Measurements from ENCODE around the gene CCDC93.

Gene CCDC93

DNA sequence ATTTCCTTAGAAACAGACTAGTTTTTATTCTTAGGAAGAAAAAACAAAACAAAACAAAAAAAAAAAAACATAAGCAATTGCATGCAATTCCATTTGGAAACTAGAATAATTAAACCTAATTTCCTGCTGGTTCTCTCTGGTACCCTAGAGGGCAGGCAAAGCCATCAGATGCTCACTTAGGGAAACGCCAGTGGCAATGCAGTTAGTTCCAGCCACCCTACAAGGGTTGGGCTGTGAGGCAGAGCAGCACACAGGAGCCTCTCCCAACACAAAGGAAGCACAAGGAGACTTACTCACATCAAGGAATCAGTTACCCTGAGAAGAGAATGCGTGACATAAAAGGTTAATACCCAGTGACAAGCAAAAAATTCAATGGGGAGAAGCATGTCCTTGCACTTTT lies 28.8 kb downstream of the CCDC93 start:
- DNase-seq (ENCODE audit: low spot score), result no peak

DNA sequence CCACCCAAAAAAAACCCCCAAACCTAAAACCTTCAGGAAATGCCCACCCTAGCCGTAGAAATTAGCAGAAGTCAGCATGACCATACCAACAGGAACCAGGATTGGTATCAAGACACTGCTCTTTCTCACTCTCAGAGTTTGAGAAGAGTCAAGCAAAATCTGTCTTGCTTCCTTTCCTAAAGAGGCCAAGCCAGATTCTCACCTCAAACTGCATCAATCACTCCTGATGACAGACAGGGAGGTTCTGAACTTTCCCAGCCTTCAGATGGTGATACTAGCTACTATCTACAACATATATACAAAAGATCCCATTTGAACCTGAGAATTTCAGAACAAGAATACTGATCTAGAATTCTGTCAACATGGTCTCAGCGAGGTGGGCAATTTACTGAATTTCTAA lies 29.7 kb downstream of the CCDC93 start:
- no peak for DNase-seq (ENCODE audit: low spot score)

DNA sequence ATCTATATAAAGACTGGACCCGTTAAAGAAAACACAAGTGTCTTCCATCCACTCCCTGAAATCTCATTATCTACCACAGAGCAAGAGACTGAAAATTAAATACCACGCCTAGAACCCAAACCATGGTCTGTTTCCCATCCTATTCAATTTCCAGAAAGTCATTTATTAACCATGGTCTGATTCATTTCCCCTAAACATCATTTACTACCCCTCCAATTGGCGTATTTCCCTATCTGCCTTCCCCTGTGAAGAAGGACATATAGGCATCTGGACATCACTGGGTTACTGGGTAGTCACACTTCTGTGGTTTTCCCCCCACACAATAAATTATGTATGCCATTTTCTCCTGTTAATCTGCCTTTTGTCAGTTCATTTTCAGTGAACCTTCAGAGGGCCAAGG lies 30.8 kb downstream of the CCDC93 start:
- no peak for DNase-seq (ENCODE audit: low spot score)

- DNase-seq (ENCODE audit: low spot score), result no peak
These were observed 31.4 kb downstream of the CCDC93 start for GRCh38 chr2:117982376-117983033.

- DNase-seq (ENCODE audit: low spot score), result no peak
These were observed 32.1 kb downstream of the CCDC93 start for GRCh38 chr2:117981810-117982209.

DNA sequence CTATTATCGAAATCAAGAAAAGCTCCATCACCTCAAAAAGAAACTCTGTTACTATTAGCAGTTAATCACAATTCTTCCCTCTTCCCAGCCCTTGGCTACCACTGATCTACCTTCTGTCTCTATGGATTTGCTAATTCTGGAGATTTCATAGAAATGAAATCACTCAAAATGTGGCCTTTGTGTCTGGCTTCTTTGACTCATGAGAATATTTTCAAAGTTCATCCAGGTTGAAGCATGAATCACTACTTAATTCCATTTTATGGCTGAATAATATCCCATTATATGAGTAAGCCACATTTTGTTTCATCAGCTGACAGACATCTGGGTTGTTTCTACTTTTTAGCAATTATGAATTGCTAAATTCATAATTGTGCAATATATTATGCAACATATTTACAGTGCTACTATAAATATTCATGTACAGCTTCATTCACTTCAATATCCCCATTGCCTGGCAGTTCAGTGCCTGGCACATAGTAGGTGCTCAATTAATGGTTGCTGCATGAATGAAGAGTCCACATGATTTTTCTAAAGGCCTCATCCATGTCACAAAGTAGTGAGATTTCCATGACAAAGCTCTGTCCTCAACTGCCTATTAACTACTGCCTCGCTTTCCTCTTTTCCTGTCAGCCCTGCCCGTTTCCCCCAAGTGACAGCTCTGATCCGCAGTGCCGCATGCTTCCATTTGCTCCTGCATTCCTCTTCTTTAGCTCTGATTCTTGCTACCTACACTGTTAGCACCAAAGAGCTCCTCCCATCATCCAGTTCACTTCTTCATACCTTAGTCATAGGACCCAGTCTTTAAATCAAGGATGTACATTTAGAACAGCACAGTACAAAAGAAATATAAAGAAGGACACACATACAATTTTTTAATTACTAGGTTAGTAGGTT lies 32.8 kb downstream of the CCDC93 start:
- no peak for DNase-seq (ENCODE audit: low spot score)

DNA sequence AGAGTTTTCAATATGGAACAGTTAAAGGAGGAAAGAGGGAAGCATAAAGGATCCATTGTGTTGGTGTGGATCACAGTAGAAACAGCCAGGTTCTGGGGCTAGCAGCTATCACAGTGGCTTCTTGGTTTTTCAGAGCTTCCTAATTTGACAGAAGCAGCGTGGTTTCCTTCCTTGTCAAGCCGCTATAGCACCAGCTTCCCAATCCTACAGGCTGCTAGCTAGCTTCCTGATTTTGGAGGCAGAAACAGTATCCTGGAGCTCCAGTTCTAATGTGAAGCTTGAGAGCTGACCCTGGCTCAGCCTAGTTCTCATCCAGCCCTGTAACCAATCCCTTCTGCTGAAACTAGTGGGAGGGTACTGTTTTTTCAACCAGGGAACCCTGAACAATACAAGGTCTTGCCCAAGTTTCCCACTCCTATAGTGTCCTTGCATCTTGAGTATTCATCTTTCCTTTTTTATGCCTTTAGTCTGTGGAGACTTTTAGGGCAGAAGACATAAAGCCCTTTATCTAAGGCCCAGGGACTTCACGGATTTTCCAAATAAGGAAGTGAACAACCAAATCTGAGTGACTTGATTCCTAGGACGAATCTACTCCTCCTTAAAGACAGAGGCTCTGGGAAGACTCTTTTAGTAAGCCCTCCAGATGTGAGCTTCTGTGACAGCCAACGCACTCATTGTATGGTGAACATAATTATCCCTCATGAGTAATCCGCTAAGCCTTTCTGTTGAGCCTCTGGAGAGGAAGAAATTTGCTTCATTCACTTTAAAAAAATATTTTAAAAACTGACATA lies 33.8 kb downstream of the CCDC93 start:
- no peak for DNase-seq (ENCODE audit: low spot score)

- no peak for DNase-seq (ENCODE audit: low spot score)
These were observed 36.2 kb downstream of the CCDC93 start for GRCh38 chr2:117977696-117978095.

- no peak for DNase-seq (ENCODE audit: low spot score)
These were observed 37.3 kb downstream of the CCDC93 start for GRCh38 chr2:117976581-117976980.

DNA sequence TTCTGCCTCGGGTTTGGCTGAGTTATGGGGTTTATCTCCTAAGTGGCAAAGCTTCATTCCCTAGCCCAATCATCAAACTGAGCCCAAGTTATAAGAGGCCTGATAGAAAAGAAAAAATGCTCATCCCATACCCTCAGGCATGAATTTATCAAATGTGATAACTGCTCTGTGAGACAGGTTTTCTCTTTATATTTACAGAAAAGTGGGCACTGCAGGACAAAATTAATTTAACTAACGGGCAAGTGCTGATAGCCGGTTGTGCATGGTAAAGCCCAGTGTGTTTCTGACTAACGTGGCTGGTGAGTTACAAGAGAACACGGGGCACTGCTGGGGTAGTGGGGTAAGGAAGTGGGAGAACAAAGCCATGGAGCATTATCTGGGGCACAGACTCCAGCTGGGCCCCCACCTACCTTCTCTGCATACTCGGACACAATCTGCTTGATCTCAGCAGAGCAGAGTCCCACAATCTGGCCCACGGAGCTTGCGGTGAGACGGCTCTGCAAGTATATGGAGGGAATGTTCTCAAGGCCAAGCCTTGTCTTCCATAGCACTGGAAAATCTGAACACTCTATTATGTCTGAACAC lies 40.3 kb downstream of the CCDC93 start:
- DNase-seq (ENCODE audit: low spot score), result no peak

DNA sequence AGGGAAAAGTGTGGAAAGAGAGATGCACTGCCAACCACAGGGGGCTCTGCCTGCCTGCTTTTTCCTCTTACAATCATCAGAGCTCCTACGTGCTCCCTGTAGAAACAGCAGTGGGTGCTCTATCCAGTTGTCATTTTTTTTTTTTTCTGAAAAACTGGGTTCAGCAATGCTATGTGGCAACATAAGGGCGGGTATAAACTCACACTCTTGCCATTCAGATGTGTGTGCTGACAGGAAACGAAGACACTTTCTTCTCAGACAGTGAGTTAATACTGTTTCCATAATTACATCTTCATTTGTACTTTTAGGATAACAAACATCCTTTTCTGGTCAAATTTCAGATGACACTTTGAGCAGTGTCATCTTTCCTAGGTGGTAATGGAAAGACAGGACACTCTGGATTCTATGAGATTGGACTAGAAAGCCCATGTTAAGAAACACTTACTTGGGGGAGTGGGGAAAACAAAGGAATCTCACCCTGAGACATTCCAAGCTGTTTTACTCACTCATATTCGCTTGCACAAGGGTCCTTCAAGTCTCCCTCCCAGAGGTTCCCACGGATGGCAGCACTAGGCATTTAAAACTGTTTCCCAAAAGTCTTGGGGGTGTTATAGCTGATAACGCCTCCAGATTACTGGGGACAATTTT lies 41.3 kb downstream of the CCDC93 start:
- no peak for DNase-seq (ENCODE audit: low spot score)

- no peak for DNase-seq (ENCODE audit: low spot score)
These were observed 45.1 kb downstream of the CCDC93 start for GRCh38 chr2:117968722-117969121.

DNA sequence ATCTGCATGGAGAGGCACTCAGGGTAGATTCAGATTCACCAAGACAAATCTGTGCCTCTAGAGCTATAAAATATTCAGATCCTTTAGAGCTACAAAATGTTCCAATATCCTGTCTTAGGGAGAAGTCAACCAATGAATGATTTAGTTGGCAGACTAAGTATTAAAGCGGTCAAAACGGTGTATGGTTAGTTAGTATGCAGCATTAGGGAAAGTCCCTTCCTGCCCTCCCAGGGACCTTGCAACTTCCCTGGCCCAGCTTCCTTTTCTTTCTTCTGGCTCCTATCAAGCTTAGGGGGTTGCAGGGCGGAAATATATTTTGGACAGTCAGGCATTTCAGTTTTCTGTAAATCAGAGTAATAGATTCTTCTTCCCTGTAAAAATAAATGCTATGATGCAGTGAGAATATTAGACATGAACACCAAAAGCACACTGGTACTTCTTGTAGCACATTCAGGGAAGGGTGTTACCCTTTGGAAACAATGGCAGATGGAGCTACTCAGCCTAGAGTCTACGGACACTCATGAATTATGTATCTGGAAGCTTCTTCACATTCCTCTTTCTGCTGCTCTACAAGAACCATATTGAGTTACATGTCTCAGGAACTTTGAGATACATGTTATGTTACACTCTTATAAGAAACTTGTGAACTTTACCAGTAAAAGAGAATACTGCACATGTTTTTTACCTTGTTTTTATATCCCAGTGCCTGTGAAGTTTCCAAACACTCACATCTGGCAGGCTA lies 45.7 kb downstream of the CCDC93 start:
- DNase-seq (ENCODE audit: low spot score), result no peak

- no peak for DNase-seq (ENCODE audit: low spot score)
These were observed 50.4 kb downstream of the CCDC93 start for GRCh38 chr2:117963446-117963845.

DNA sequence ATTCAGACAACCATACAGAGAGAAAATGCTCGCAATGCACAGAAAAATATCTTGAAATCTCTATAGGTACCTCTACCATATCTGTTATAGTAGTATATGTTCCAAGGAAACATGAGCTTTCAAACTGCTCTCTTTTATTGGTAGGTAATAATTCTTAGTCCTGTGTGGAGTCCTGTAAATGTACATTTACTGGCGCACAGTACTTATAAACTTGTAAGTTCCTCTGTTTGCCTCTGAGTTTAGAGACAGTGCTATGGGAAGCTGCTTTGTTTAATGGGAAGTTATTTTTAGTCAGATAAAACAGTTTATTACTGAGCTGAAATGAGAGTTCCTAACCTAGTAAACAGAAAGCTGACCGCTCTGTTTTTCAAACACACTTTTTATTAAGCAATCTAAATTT lies 52.7 kb downstream of the CCDC93 start:
- no peak for DNase-seq (ENCODE audit: low spot score)

GRCh38 chr2:117960231-117960630 lies 53.6 kb downstream of the CCDC93 start:
- DNase-seq (ENCODE audit: low spot score), result no peak

- no peak for DNase-seq (ENCODE audit: low spot score)
These were observed 55.7 kb downstream of the CCDC93 start for GRCh38 chr2:117958186-117958585.

DNA sequence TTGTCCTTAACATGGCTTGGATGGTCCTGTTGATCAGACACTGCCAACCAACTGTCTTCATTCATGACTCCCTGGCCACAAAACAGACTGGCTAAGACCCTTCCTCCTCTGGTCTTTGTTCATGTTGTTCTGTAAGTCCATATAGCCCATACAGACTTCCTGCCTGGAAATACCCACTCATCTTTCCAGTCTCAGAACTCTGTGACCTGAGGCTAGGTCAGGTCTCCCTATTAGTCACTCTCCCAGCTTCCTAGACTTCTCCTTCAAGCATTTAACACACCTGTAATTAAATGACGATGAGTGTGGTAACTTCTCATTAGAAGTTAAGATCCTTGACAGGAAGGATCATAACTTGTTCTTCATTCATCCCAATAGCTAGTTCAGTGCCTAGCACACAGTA lies 56.3 kb downstream of the CCDC93 start:
- DNase-seq (ENCODE audit: low spot score), result no peak

- no peak for DNase-seq (ENCODE audit: low spot score)
These were observed 57.7 kb downstream of the CCDC93 start for GRCh38 chr2:117956036-117956796.

GRCh38 chr2:117953231-117953630 lies 60.6 kb downstream of the CCDC93 start:
- DNase-seq (ENCODE audit: low spot score), result no peak

Data from cerebellar cortex (tissue), 1 donor.